HG02938 (cell line): ENCODE measurements around the gene RXRA.

Source experiments
- ATAC-seq: cut with Tn5 transposase; IDR thresholded peaks from one replicate; pipeline ENCODE4 v1.9.1; 2021; ENCODE audit warnings: mild to moderate bottlenecking, moderate library complexity; ENCODE audit not compliant: unreplicated experiment

The RXRA gene

DNA sequence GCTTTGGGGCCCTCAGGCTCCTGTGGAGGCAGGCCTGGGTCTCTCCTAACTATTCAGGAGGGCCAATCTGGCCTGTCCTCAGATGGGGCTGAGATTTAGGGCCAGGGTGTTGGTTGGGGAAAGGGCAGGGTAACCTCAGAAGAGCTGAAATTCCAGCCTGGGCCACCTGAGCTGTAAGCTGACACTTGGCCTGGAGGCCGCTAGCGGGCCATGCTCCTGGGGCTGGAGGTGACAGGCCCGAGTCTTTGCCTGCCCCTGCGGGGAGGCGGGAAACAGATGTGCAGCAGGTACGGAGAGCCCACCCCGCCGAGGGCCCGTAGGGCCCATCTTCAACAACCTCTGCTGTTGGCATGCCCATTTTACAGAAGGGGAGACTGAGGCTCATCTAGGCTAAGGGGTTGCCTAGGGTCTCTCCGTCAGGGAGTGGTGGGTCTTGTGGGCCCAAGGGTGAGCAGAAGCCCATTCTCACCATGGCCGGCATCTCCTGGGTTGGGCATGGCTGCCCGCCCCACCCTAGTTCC, 69.5 kb downstream of the RXRA start:
- ATAC-seq, result no peak

DNA sequence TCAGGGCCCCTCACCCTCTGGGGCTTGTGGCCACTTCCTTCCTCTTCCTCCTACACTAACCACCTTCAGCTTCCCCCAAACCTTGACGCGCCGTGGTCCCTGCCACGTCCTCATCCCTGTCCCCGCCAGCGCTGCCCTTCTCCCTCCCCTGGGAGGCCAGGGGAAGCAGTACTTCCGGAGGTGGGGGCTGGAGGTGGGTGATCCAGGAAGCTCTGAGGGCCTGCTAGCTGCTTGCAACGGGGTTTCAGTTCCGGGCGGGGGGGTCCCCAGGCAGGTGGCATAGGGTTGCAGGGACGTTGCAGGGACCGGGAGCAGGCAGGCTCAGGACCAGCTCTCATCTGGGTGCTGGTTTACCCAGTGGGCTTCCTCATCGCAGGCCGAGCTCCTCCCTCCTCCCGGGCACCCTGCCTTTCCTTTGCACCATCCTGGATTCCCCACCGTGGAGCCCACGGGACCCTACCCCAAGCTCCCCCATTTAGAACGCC, 70.0 kb downstream of the RXRA start:
- ATAC-seq, result no peak

DNA sequence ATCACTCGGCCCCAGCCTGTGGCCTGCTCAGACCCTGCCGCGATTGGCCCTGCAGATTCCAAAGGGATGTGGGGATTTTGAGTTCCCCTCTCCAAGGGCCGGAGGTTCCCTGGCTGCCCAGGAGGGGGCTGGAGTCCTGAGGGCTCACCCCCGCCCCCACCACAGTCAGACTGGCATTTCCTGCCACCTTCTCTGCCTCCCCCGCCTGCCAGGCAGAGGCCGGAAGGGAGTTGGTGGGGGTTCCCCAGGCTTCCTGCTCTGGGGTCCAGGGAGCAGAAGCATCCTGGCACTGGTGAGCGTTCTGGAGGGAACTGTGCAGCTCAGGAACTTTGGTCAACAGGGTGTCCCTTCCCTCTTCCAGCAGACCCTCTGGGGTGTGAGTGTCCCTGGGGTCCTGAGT, 70.6 kb downstream of the RXRA start:
- ATAC-seq, result no peak

DNA sequence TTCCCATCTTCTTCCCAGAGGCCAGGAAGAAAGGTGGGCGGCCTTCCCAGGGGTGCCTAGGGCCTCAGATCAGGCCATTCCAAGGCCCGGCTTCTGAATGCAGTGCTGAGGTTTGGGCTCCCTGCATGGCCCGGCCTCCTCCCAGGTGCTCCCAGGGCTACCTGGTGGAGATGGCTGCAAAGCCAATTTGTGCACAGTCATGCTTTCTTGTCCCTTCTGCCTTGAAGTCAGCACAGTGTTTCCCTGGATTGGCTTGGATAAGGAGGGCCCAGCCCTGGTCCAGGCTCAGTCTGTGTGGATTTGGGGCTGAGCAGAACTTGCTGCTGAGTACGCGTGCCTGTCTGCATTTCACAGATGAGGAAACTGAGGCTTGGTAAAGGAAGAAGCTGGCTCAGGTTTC, 72.5 kb downstream of the RXRA start:
- ATAC-seq, result no peak

DNA sequence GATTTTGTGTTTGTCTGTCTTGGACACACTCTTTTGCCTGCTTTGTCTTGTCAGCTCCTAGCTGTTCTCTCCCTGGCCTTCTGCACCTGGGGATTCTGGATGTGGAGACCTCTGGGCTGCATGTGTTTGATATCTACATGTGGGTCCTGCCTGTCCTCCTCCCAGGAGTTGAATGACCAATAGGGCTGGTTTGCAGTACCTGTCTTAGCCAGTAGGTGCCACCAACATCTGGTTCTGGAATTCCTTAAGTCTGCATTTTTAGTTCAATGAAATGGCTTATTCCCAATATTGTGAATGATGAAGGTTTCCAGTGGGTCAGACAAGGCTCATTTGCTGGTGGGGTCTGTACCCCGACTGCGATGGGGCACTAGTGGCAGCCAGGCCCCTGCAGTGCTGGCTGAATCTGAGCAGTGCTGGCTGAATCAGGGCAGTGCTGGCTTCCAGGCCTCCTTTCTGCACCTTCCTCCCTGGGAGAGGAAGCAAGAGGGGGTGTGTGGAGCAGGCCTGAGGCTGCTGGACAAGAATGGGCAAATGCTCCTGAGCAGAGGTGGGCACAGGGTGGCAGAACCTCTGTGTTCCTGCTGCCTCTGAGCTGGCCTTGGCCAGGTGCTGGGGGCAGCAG, 73.3 kb downstream of the RXRA start:
- no peak for ATAC-seq

DNA sequence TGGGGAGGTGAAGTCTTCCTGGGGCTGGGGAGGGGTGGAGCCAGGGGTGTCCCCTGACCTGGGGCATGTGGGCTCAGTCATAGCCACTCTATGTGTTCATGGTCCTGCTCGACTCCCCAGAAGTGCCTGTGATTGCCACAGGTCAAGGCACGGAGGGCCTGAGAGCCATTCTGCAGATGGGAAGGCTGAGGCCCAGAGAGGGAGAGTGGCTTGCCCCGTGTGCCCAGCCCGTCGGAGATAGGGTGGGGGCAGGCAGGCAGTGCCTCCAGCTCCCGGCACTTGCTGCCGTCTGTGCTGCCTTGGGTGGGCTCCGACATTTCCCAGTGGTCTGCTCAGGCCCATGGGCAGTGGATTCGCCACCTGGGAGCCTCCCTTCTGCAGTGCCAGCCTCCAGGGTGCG, 74.0 kb downstream of the RXRA start:
- ATAC-seq, result no peak

DNA sequence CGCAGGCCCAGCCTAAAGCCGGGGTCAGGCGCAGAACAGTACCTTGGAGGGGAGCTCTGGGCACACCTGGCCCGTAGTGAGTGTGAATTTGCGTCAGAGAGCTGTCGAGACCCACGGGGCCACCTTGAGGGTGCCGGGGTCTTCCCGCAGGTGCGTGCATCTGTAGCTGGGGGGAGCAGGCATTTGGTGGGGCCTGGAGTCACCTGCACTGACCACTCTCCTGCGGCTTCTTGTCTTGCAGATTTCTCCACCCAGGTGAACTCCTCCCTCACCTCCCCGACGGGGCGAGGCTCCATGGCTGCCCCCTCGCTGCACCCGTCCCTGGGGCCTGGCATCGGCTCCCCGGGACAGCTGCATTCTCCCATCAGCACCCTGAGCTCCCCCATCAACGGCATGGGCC, 75.1 kb downstream of the RXRA start:
- no peak for ATAC-seq

DNA sequence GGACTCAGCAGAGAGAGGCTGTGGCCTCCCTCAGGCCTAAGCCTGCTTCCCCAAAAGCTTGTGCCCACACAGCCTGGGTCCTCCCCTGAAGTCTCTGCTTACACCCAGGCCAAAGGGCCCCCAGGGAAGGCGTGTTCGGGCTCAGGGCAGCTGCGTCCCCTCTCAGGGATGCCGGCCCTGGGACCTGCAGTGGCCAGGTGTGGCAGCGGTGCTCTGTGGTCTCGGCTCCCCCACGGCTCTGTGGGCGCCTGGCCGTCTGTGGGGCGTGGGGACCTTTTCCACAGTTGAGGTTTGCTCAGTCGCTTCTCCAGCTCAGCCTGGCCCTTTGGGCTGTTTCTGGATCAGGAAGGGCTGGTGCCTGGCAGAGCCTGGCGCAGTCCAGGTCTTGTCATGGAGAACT, 75.9 kb downstream of the RXRA start:
- ATAC-seq, result no peak

DNA sequence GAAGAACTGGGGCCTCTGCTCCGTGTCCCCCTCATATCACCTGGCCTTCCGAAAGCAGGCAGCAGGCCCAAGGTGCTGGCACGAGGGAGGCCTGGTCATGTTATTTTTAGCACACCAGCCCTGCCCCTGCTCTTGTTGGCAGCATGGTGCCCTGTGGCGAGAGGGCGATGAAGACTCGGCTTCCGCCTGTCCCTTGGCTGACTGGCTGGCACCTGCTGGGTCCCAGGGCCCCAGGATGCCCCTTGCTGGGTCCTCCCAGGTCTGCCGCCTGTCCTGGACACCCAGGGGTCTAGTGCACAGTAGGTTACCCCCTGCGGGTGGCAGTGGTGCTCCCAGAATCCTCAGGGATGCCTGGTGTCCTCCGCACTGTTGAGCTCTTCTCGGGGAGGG, 77.0 kb downstream of the RXRA start:
- no peak for ATAC-seq

DNA sequence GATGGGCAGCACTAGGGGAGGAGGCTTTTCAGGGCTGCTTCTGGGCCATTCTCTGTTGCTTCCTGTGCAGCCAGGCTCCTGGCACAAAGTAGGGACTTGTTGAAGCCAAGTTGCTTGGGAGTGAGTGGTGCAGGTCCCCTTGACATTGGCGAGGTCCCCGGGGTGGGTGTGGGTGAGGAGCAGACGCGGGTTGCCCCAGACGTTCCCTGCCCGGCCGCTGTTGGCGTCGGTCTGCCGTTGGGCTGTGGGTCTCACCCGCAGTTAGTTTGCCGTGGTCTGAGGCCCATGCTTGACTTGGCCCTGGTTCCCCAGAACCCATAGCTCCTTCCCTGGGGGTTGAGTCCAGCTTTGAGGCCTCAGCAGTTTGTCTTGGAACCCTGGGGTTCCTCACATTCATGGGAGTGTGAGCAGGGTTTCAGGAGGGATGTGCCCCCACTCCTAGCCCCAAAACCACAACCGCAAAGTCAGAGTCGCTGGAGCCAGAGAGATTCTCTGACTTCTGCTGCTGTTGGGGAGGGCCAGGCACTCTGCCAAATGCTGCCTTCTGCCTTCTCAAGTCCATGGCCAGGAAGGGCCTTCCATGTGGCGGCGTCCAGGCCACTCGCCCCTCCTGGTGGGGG, 77.5 kb downstream of the RXRA start:
- ATAC-seq, result no peak

DNA sequence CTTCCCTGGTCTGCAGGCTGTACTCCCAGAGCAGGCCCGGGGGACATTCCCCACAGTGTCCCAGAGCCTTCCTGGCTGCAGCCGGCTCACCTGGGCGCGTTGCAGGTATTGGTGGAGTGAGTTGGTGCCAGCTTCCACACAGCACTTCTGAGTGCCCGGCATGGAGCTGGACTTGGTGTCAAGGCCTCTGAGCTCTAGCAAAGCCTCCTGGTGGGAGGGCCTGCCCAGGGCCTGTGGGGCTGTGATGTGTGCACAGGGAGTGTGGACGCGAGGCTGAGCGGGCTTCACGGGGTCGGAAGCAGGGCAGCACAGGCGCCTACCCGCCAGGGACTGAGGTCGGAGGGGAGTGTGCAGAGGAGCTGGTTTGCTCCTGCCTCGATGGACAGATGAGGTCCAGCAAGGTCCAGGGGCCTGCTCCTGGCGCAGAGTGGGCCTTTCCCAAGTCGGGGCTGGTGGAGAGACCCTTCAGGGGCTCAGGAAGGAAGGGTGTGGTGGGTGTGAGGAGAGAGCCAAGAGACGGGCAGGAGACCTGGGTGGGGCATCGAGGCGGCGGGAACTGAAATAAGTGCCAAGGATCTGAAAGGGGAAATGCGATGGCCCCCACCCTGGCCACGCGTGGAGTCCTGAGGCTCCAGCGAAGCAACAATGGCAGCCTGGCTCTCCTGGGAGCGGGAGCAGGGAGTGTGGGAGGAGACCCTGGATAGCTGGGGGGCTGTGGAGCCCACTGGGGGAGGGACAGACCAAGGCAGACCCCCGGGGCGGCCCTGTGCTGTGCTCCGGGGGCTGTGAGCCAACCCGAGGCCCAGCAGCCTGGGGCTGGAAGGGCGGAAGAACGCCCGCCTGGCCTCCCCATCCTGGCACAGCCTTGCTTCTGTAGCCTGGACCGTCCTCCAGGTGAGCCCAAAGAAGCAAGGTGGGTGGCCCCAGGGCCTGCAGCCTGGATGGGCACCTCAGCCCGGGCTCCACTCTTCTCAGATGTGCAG, 78.4 kb downstream of the RXRA start:
- no peak for ATAC-seq

DNA sequence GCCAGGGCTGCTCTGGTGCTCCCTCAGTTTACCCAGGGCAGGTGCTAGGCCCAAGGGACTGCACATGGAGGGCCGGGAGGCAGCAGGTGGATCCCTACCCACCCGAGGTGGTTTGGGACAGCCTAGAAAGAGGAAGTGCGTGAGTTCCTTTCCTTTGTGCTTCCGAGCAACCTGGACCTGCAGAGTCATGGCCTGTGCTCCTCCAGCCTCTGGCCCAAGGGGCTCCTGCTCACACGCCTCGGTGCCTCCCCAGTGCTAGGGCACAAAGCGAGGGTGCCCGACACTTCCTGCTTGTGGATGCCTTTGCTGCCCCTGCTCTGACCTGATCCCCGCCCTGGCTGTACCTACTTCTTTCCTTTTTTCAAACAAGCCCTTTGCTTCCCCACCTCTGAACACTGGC, 79.3 kb downstream of the RXRA start:
- ATAC-seq, result no peak

DNA sequence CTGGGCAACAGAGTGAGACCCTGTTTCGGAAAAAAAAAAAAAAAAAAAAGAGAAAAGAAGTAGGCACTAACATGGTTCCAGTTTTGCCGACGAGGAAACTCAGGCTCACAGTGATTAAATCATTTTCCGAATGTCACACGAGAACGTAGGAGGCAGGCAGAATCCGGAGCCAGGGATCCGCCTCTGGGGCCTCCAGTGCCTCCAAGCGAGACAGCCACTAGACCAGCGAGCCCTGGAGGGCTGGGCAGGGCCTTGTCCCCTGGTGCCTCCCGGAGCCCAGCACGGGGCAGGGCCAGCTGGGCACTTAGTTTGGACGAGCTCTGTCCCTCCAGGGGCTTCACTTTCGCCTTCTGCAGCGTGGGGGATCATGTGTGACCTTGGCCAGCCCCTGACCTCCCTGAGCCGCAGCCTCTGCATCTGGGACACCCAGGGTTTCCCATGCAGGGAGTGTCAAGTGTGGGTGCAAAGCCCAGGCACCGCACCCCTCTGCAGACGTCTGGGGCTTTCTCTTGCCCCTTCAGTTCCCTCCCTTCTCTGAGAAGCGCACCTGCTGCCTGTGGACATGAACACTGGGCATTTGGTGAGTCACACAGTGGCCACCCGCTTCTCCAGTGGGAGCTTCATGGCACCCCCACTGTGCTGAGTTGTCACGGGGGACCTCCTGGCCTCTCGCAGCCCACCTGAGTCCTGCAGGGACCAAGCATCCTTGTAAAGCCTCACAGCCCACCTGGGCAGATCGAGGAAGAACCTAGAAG, 80.3 kb downstream of the RXRA start:
- ATAC-seq, result no peak

DNA sequence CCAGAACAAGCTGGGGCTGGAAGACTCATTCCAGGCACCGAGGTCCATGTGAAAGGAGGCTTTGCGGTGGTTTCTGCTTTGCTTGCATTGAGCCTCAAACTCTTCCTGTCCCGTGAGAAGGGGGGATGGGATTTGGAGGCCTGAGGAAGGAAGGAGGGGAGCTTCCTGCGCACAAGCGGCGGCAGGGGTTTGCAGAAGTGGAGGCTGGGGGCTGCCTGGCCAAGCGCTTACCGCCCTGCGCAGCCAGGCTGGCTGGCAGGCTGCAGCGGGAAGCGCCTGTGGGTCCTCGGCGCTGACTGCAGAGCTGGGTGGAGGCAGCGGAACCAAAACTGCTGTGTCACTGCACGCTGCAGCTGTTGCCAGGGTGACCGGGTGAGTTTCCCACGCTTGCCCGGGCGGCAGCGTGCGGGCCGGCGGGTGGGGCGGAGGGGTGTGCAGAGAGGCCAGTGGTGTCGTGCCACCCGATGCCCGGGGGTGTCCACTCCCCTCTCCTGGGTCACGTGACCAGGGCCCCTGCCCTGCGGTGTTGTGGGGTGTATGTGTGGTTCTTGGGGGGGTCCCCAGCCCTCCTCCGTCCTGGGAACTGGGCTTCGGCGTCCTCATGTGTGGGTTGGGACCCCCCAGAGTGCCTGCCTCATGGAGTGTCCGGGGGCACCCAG, 81.0 kb downstream of the RXRA start:
- ATAC-seq, result peak; percentile 61

DNA sequence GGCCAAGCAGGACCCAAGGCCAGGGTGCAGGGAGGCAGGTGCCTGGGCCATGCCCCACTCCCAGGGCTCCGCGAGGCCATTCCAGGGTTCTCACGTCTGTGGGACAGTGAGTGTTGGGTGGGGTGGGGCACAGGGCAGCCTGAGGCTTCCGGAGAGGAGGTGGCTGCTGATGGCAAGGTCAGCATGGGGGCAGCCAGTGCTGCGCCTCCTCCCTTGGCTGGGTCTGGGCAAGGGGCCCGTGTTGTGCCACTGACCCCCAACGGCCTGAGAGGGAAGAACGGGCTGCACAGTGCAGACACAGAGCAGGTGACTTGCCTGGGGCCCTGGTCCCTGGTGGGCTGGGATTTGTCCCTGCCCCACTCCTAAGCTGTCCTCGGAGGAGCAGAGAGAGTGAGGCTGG, 82.1 kb downstream of the RXRA start:
- ATAC-seq, result no peak

DNA sequence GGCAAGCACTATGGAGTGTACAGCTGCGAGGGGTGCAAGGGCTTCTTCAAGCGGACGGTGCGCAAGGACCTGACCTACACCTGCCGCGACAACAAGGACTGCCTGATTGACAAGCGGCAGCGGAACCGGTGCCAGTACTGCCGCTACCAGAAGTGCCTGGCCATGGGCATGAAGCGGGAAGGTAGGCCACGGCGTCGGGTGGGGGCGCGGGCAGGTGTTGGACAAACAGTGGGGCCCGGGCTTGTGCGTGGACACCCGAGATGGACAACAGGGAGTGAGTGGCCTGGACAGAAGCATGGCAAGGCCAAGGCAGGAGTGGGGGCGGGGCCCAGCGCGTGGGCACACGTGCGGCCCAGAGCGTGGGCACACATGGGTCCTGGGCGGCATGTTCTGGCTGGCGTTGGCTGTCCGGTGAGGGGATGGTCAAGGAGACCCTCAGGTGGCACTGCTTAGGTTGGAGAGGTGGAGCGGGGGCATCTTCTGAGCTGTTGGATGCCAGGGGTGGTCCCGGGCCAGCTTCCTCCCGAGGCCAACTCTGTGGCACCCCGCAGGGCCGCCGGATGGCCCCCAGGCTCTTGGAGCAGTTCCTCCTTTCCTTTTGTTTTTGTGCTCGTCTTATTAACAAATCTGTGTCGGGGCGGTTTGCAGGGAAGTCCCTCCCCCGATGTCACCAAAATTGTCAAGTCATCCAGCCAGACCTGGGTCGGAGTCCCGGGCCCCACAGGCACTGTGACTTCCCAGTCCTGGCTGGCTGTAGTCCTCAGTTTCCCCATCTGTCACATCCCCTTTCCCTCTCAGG, 82.9 kb downstream of the RXRA start:
- no peak for ATAC-seq

DNA sequence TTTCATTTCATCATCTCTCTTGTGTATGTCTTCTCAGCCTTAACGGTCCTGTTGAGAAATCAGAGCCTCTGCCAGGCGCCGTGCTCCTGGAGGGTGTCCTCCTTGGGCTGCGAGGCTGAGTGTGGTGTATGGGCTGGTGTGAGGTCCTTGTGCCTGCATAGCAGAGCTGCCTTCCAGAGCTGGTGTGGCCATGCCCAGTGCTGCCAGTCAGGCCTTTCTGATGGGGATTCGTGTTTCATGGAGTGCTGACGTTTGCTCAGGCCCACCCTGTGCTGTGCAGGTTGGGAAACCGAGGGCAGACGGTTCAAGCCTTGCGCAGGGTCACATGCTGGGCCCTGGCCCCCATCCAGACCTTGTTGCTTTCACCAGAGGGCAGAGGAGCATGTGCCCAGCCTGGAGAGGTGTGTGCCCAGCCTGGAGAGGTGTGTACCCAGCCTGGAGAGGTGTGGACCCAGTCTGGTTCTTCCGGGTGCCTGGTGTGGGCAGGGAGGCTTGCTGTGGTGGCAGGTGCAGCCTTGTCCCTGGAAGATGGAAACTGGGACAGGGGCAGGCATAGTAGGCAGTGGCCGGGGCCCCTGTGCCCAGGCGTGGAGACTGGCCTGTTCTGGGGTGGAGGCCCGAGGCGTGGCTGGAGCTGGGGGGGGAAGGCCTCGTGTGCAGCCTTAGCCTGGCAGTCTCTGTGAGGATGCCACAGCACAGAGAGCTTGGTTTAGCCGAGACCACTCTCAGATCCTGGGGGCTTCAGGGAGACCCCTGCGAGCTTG, 84.0 kb downstream of the RXRA start:
- ATAC-seq, result no peak

DNA sequence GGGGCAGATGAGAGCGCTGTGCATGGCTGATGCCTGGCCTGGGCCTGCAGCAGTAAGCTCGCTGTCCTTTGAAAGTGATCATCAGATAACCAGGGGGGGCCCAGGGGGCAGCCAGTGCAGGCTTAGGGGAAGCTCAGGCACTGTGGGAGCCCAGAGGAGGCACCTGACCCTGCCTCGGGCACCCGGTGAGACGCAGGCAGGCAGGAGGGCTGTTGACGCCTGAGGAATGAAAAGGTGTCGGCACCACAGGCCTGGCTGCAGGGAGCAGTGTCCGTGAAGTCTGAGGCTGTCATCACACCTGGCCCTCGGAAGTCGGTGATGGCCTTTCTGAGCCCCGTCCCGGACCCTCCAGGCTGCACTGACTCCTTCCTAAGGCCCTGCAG, 84.6 kb downstream of the RXRA start:
- no peak for ATAC-seq
